Gastroesophageal sphincter (tissue), 4 donors: ENCODE data around the gene FAM193B. TPM values are rescaled to one million over a fixed set of nuclear protein-coding genes. Genes with fewer than 3 reads are reported as not detected.

ENCODE experiments used
- ATAC-seq: fragments of 150-250 bp; one replicate; pipeline ENCODE4 v1.9.1; 2016; ENCODE audit warnings: mild to moderate bottlenecking, moderate library complexity
- H3K27ac ChIP-seq, 4 donors: fragments of 200-600 bp; sonication (generic) in 3 of 4; 1 replicate in 3 of 4; 2 replicates in 1 of 4; pipeline ENCODE4 v1.5.1; 2016 to 2019
- H3K27me3 ChIP-seq: fragments of 200-600 bp; sonication (generic); one replicate; pipeline ENCODE4 v1.5.1; 2019
- H3K36me3 ChIP-seq, 2 donors: fragments of 200-600 bp; sonication (generic); one replicate each; pipeline ENCODE4 v1.5.1; 2019; ENCODE audit warnings: control low read depth in 1 of 2
- H3K4me1 ChIP-seq, 3 donors: fragments of 200-600 bp; sonication (generic); 1 replicate in 2 of 3; 2 replicates in 1 of 3; pipeline ENCODE4 v1.5.1; 2016 to 2019; ENCODE audit warnings: control low read depth in 2 of 3
- H3K4me3 ChIP-seq, 2 donors: fragments of 200-600 bp; sonication (generic); one replicate each; pipeline ENCODE4 v1.5.1; 2019; ENCODE audit warnings: mild to moderate bottlenecking in 1 of 2, moderate library complexity in 1 of 2
- H3K9me3 ChIP-seq, 3 donors: fragments of 200-600 bp; sonication (generic); one replicate each; pipeline ENCODE4 v1.5.1; 2017 to 2019; ENCODE audit warnings: control low read depth in 2 of 3
- CTCF ChIP-seq, 4 experiments: fragments of 200-600 bp in 2 of 4; fragments of 450-650 bp in 2 of 4; sonication (generic) in 1 of 4; IDR thresholded peaks; one replicate each; pipeline ENCODE4 v1.5.1; 2017 to 2019; ENCODE audit warnings: antibody characterized with exemption in 4 of 4, mild to moderate bottlenecking in 2 of 4, moderate library complexity in 2 of 4
- EP300 ChIP-seq: sonication (generic); formaldehyde crosslinking; IDR thresholded peaks from one replicate; pipeline ENCODE4 v1.6.1; 2017; ENCODE audit warnings: antibody characterized with exemption, mild to moderate bottlenecking
- POLR2A ChIP-seq, 2 donors: fragments of 450-650 bp; IDR thresholded peaks; one replicate each; pipeline ENCODE4 v1.6.1; 2017; ENCODE audit warnings: antibody characterized with exemption in 2 of 2, mild to moderate bottlenecking in 2 of 2, moderate library complexity in 1 of 2
- POLR2AphosphoS5 ChIP-seq: sonication (generic); formaldehyde crosslinking; IDR thresholded peaks from one replicate; pipeline ENCODE4 v1.6.1; 2017; ENCODE audit warnings: antibody characterized with exemption
- WGBS, 2 donors: methylation state at CpG; one replicate each; pipeline ENCODE4 v1.1.5; 2018; ENCODE audit warnings: low coverage in 1 of 2; 5-methylcytosine and 5-hydroxymethylcytosine counted together
- total RNA-seq, 4 donors: library from RNA; depleted of rRNA; stranded (reverse); fragments of >200 nt; gene quantifications; one replicate each; pipeline ENCODE4 v1.1.0, GENCODE V29; 2016

Gene FAM193B
- total RNA-seq, 4 donors from 2014 or later, result 29.7 to 90.3 (median 44.5) TPM

- peaks cover 0 to 100% (median 79%) of the 10 kb centered on the region in 3 donors for H3K4me1 ChIP-seq
- no peaks in the 10 kb centered on the region for H3K27me3 ChIP-seq
- peaks cover 0 to 23% of the 10 kb centered on the region in 2 donors for H3K36me3 ChIP-seq
- ATAC-seq, result peak; percentile 68
- H3K4me3 ChIP-seq, result no peak overlapping the region
- peak overlapping the region; percentile 61 to 99 (median 93) for H3K27ac ChIP-seq
- 13 to 14% methylated on average over 6 to 14 of the region's 18 CpGs for WGBS, 2 donors
- H3K9me3 ChIP-seq, result no peaks in the 10 kb centered on the region
- TF ChIP-seq POLR2A (IDR thresholded peaks at IDR 0.05) (no peak), POLR2AphosphoS5 (peak; percentile 82), CTCF (IDR thresholded peaks at IDR 0.05) (no peak)
These were observed 75.4 kb downstream of the FAM193B start for GRCh38 chr5:177478711-177479646.

- TF ChIP-seq CTCF (IDR thresholded peaks at IDR 0.05) (no peak), POLR2A (IDR thresholded peaks at IDR 0.05) (no peak), POLR2AphosphoS5 (peak; percentile 37), EP300 (no peak)
- no peaks in the 10 kb centered on the region for H3K9me3 ChIP-seq
- H3K4me1 ChIP-seq, result peaks cover 0 to 96% (median 69%) of the 10 kb centered on the region in 3 donors
- ATAC-seq, result no peak
- H3K27me3 ChIP-seq, result no peaks in the 10 kb centered on the region
- H3K36me3 ChIP-seq, result peaks cover 0 to 12% of the 10 kb centered on the region in 2 donors
- H3K4me3 ChIP-seq, result no peak overlapping the region
- 67 to 74% methylated on average over 3 to 6 of the region's 13 CpGs for WGBS, 2 donors
- peak overlapping the region; percentile 61 to 99 (median 93) for H3K27ac ChIP-seq
These were observed 76.5 kb downstream of the FAM193B start for GRCh38 chr5:177477701-177478477.

GRCh38 chr5:177476531-177477233 lies 77.7 kb downstream of the FAM193B start:
- Histone ChIP-seq H3K36me3 (peaks cover 0 to 4% of the 10 kb centered on the region in 2 donors), H3K9me3 (no peaks in the 10 kb centered on the region), H3K4me3 (no peak overlapping the region), H3K4me1 (peaks cover 0 to 96% (median 71%) of the 10 kb centered on the region in 3 donors), H3K27me3 (no peaks in the 10 kb centered on the region), H3K27ac (peak overlapping the region; percentile 61 to 99 (median 93))
- 42% methylated on average over 6 of the region's 18 CpGs; no CpG with 5 or more reads in 1 of the 2 donors for WGBS, 2 donors
- TF ChIP-seq CTCF (IDR thresholded peaks at IDR 0.05) (no peak), POLR2AphosphoS5 (peak; percentile 54)
- peak; percentile 64 for ATAC-seq

GRCh38 chr5:177475563-177476427 lies 78.6 kb downstream of the FAM193B start:
- no peak overlapping the region for H3K4me3 ChIP-seq
- no peaks in the 10 kb centered on the region for H3K36me3 ChIP-seq
- H3K27me3 ChIP-seq, result no peaks in the 10 kb centered on the region
- H3K4me1 ChIP-seq, result peaks cover 0 to 96% (median 74%) of the 10 kb centered on the region in 3 donors
- H3K9me3 ChIP-seq, result no peaks in the 10 kb centered on the region
- WGBS, 2 donors, result 0 to 41% methylated on average over 1 to 6 of the region's 11 CpGs
- no peak for ATAC-seq
- TF ChIP-seq CTCF (IDR thresholded peaks at IDR 0.05), result no peak
- no peak for TF ChIP-seq EP300
- no peak for TF ChIP-seq POLR2A (IDR thresholded peaks at IDR 0.05)
- no peak for TF ChIP-seq POLR2AphosphoS5
- peak overlapping the region in 3 of 4 donors; percentile 91 to 99 (median 95) for H3K27ac ChIP-seq
